Transverse colon (tissue), 4 donors: Measurements from ENCODE around the gene GPR34. TPM values are rescaled to one million over a fixed set of nuclear protein-coding genes. Genes with fewer than 3 reads are reported as not detected.
"Not testable (repeated sequence)": the region's sequence is repeated elsewhere in the genome, so short reads cannot be mapped to it uniquely, and the experiment has no call there.

Experiments used
- DNase-seq: peaks from one replicate; pipeline ENCODE4 v3.0.0-alpha.2; 2019
- H3K27ac ChIP-seq, 4 donors: fragments of 200-600 bp; sonication (generic); 2 replicates each; pipeline ENCODE4 v1.5.1; 2016 to 2018; ENCODE audit warnings: inconsistent platforms in 4 of 4
- H3K27me3 ChIP-seq: fragments of 200-600 bp; sonication (generic); 2 replicates; pipeline ENCODE4 v1.5.1; 2017; ENCODE audit warnings: inconsistent platforms
- H3K36me3 ChIP-seq, 4 donors: fragments of 200-600 bp; sonication (generic); 2 replicates each; pipeline ENCODE4 v1.5.1; 2017 to 2019; ENCODE audit warnings: inconsistent platforms in 4 of 4
- H3K4me1 ChIP-seq, 4 donors: fragments of 200-600 bp; sonication (generic); 2 replicates each; pipeline ENCODE4 v1.5.1; 2017 to 2020; ENCODE audit warnings: inconsistent platforms in 4 of 4
- H3K4me3 ChIP-seq, 4 donors: fragments of 200-600 bp; sonication (generic); 1 replicate in 1 of 4; 2 replicates in 3 of 4; pipeline versions ENCODE4 v1.5.1 to v1.6.1; 2017 to 2019; ENCODE audit warnings: inconsistent platforms in 4 of 4
- H3K9me3 ChIP-seq, 2 donors: fragments of 200-600 bp; sonication (generic); 2 replicates each; pipeline ENCODE4 v1.5.1; 2017 to 2019; ENCODE audit warnings: inconsistent platforms in 2 of 2
- CTCF ChIP-seq, 5 experiments: fragments of 200-600 bp in 3 of 5; fragments of 450-650 bp in 2 of 5; sonication (generic) in 3 of 5; IDR thresholded peaks; 1 replicate in 2 of 5; 2 replicates in 3 of 5; pipeline ENCODE4 v1.5.1; 2016 to 2017; ENCODE audit warnings: antibody characterized with exemption in 5 of 5, inconsistent platforms in 3 of 5, mild to moderate bottlenecking in 2 of 5, moderate library complexity in 1 of 5
- EP300 ChIP-seq: sonication (generic); formaldehyde crosslinking; IDR thresholded peaks from one replicate; pipeline ENCODE4 v1.6.1; 2017; ENCODE audit warnings: antibody characterized with exemption, low read depth
- POLR2A ChIP-seq: fragments of 450-650 bp; IDR thresholded peaks from one replicate; pipeline ENCODE4 v1.6.1; 2016; ENCODE audit warnings: antibody characterized with exemption, mild to moderate bottlenecking, moderate library complexity
- POLR2AphosphoS5 ChIP-seq, 3 donors: sonication (generic); formaldehyde crosslinking; IDR thresholded peaks; one replicate each; pipeline ENCODE4 v1.6.1; 2016; ENCODE audit warnings: antibody characterized with exemption in 3 of 3
- WGBS, 2 donors: methylation state at CpG; one replicate each; pipeline ENCODE4 v1.1.5; 2018; ENCODE audit warnings: low coverage in 1 of 2; 5-methylcytosine and 5-hydroxymethylcytosine counted together
- in situ Hi-C, 4 donors: fragments of 200-750 bp; cut with MboI; loops; one replicate each; pipeline versions ENCODE4 v1.15.0 to v1.15.1; 2017; ENCODE audit warnings: low sequenced_read_pairs in 3 of 4, low pct_ligation_motif_present in 1 of 4, low pct_unique_long_range_greater_than_20kb in 1 of 4
- intact Hi-C: fragments of 100-400 bp; cut with DNase I; formaldehyde crosslinking; loops from one replicate; pipeline ENCODE4 v1.15.1; 2023; ENCODE audit warnings: low total_unique reads
- total RNA-seq, 4 donors: library from RNA; depleted of rRNA; stranded (reverse); fragments of >200 nt; gene quantifications; one replicate each; pipeline ENCODE4 v1.1.0, GENCODE V29; 2016

The GPR34 gene
- total RNA-seq = 1 to 10 TPM in 3 of 4 donors, under 1 TPM in 1; 1.00 to 6.7 (median 4.3) TPM

- intact Hi-C loops = no loop called here
- Histone ChIP-seq H3K27ac (no peak within 1 kb of the TSS), H3K4me1 (no peaks in the 10 kb centered on the region), H3K27me3 (no peaks in the 10 kb centered on the region), H3K9me3 (no peaks in the 10 kb centered on the region), H3K36me3 (no peaks in the 10 kb centered on the region), H3K4me3 (no peak within 1 kb of the TSS)
- WGBS, 2 donors = 60 to 65% methylated on average over 1 to 8 of the region's 8 CpGs
- TF ChIP-seq CTCF (IDR thresholded peaks at IDR 0.05) = no peak
- peak; percentile 13 for TF ChIP-seq POLR2A
- TF ChIP-seq POLR2AphosphoS5 (IDR thresholded peaks at IDR 0.05) = peak in 2 of 3 donors; percentile 21 to 33
- in situ Hi-C loops = no loop called here
- DNase-seq = no peak
Observed at GRCh38 chrX:41688835-41689234, at the start of gene GPR34. Gene GPR34 (plus strand): TSS chrX:41688973. CDS start chrX:41695634, 6,661 bp downstream.

GRCh38 chrX:41646201-41646600 is 42.6 kb upstream of the GPR34 start:
- H3K27ac ChIP-seq, H3K36me3 ChIP-seq, H3K27me3 ChIP-seq, intact Hi-C loops, H3K4me1 ChIP-seq, in situ Hi-C loops, DNase-seq, H3K4me3 ChIP-seq, H3K9me3 ChIP-seq: not testable (repeated sequence)
- 63% methylated on average over 2 of the region's 2 CpGs; no CpG with 5 or more reads in 1 of the 2 donors for WGBS, 2 donors

- no peak for DNase-seq
- intact Hi-C loops = no loop called here
- H3K9me3 ChIP-seq = no peaks in the 10 kb centered on the region
- H3K27ac ChIP-seq = no peak overlapping the region
- 88% methylated on average over 4 of the region's 4 CpGs; no CpG with 5 or more reads in 1 of the 2 donors for WGBS, 2 donors
- H3K4me1 ChIP-seq = no peaks in the 10 kb centered on the region
- TF ChIP-seq CTCF (IDR thresholded peaks at IDR 0.05) = no peak
- TF ChIP-seq POLR2A = no peak
- TF ChIP-seq EP300 = no peak
- no peak for TF ChIP-seq POLR2AphosphoS5 (IDR thresholded peaks at IDR 0.05)
- H3K27me3 ChIP-seq = no peaks in the 10 kb centered on the region
- H3K36me3 ChIP-seq = no peaks in the 10 kb centered on the region
- in situ Hi-C loops = no loop called here
- H3K4me3 ChIP-seq = no peak overlapping the region
Observed at GRCh38 chrX:41653125-41653524, 35.6 kb upstream of the GPR34 start.

GRCh38 chrX:41655101-41655500 is 33.7 kb upstream of the GPR34 start:
- 74% methylated on average over 4 of the region's 4 CpGs; no CpG with 5 or more reads in 1 of the 2 donors for WGBS, 2 donors
- Histone ChIP-seq H3K27me3 (no peaks in the 10 kb centered on the region), H3K27ac (no peak overlapping the region), H3K9me3 (no peaks in the 10 kb centered on the region), H3K4me3 (no peak overlapping the region), H3K36me3 (no peaks in the 10 kb centered on the region), H3K4me1 (no peaks in the 10 kb centered on the region)
- no peak for DNase-seq
- intact Hi-C loops = no loop called here
- TF ChIP-seq POLR2AphosphoS5 (IDR thresholded peaks at IDR 0.05) = no peak
- TF ChIP-seq EP300 = no peak
- TF ChIP-seq POLR2A = no peak
- TF ChIP-seq CTCF (IDR thresholded peaks at IDR 0.05) = no peak
- in situ Hi-C loops = no loop called here

GRCh38 chrX:41655631-41656030 is 33.1 kb upstream of the GPR34 start:
- WGBS, 2 donors = 80 to 87% methylated on average over 2 to 4 of the region's 4 CpGs
- TF ChIP-seq EP300 (no peak), CTCF (IDR thresholded peaks at IDR 0.05) (no peak), POLR2A (no peak), POLR2AphosphoS5 (IDR thresholded peaks at IDR 0.05) (no peak)
- DNase-seq = no peak
- H3K9me3 ChIP-seq = no peaks in the 10 kb centered on the region
- H3K36me3 ChIP-seq = no peaks in the 10 kb centered on the region
- no peak overlapping the region for H3K4me3 ChIP-seq
- intact Hi-C loops (no loop called here), in situ Hi-C loops (no loop called here)
- H3K4me1 ChIP-seq = no peaks in the 10 kb centered on the region
- no peak overlapping the region for H3K27ac ChIP-seq
- H3K27me3 ChIP-seq = no peaks in the 10 kb centered on the region
